Measurements from ENCODE around the gene ALDH7A1. TPM values are rescaled to one million over a fixed set of nuclear protein-coding genes. Genes with fewer than 3 reads are reported as not detected.
"Not testable (repeated sequence)": the region's sequence is repeated elsewhere in the genome, so short reads cannot be mapped to it uniquely, and the experiment has no call there.

The ALDH7A1 gene
- total RNA-seq, 1 experiment from 2014 or later: 23.3 TPM

- no peak for DNase-seq (ENCODE audit: low spot score)
Measured at GRCh38 chr5:126595486-126596083, 566 bp upstream of the ALDH7A1 start.

GRCh38 chr5:126591549-126591948, 3.5 kb downstream of the ALDH7A1 start:
- DNase-seq (ENCODE audit: low spot score): no peak

- DNase-seq (ENCODE audit: low spot score): no peak
Measured at GRCh38 chr5:126589536-126590297, 5.3 kb downstream of the ALDH7A1 start.

GRCh38 chr5:126587551-126588390, 7.2 kb downstream of the ALDH7A1 start:
- no peak for DNase-seq (ENCODE audit: low spot score)

- no peak for DNase-seq (ENCODE audit: low spot score)
Measured at GRCh38 chr5:126583761-126584160, 11.3 kb downstream of the ALDH7A1 start.

DNA sequence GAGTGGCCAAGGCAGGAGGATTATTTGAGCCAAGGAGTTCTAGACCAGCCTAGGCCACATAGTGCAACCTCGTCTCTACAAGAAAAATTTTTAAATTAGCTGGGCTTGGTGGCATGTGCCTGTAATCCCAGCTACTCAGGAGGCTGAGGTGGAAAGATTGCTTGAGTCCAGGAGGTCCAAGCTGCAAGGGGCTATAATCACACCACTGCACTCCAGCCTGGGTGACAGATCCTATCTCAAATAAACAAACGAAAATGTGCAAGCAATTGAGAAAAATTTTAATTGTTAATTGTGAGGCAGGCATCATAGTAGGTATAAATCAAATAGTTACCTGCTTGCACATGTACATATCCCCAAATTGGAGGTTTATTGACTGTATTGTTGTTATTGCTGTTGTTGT, 15.3 kb downstream of the ALDH7A1 start:
- DNase-seq (ENCODE audit: low spot score): no peak

DNA sequence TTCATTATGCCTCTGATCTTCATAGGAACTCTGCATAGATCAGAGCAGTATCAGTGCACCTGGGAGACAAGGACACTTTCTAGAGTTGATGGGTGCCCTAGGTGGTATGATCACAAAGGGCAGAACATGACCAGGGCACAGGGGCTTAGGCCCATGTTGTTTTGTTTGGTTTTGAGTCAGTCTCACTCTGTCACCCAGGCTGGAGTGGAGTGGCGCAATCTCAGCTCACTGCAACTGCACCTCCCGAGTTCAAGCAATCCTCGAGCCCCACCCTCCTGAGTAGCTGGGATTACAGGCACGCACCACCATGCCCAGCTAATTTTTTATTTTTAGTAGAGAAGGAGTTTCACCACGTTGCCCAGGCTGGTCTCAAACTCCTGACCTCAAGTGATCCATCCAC, 17.6 kb downstream of the ALDH7A1 start:
- DNase-seq (ENCODE audit: low spot score): no peak

DNA sequence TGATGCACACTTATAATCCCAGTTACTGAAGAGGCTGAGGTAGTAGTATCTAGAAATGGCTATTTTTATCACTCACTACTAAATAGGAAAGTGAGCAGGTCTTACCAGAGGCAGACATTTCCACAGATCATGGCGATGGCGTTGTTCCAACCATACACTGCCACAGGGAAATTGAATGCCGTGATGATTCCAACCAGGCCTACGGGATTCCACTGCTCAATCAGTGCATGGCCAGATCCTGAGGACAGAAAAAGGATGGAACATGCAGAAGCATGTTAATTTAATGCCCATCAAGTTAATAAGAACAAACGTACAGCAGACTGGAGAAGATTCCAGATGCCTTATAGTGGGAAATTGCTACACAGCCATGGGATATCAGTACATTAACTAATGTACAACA, 18.0 kb downstream of the ALDH7A1 start:
- no peak for DNase-seq (ENCODE audit: low spot score)

DNA sequence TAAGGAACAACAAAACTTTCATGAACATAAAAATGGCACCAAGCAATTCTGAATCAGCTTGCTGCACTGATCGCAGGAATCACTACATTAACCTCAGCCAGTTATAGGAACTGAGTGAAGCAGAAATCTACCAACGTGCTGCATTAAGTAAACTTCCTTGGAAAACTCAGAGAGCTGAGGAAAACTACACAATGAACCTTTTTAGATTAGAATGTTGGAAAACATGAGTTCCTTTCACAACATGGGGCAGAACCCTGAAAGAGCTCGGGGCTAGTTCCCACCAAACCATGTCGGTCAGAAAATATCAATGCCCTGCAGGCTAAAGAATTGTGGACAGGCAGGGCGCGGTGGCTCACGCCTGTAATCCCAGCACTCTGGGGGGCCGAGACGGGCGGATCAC, 19.4 kb downstream of the ALDH7A1 start:
- no peak for DNase-seq (ENCODE audit: low spot score)

GRCh38 chr5:126568206-126568755, 26.7 kb downstream of the ALDH7A1 start:
- DNase-seq (ENCODE audit: low spot score): no peak

DNA sequence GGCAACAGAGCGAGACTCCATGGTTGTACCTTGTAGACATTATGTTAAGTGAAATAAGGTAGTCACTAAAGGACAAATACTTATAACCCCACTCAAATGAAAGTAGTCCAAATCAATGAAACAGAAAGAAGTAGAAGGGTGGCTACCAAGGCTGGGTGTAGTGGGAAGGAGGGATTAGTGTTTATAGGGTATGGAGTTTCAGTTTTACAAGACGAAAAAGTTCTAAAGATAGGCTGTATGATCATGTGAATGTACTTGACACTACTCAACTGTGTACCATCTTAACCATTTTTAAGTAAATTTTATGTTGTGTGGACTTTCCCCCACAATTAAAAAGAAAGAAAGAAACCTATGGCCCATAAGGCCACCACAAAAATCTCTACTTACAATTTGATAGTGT, 32.2 kb downstream of the ALDH7A1 start:
- no peak for DNase-seq (ENCODE audit: low spot score)

DNA sequence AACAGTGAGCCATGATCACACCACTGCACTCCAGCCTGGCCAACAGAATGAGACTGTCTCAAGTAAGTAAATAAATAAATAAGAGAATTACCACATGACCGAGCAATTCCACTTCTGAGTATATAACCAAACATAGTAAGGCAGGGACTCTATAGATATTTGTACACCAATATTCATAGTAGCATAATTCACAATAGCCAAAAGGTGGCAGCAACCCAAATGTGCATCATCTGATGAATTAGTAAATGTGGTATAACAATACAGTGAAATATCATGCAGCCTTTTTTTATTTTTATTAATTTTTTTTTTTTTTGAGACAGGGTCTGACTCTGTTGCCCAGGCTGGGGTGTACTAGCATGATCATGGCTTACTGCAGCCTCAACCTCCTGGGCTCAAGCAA, 33.1 kb downstream of the ALDH7A1 start:
- DNase-seq (ENCODE audit: low spot score): no peak

DNA sequence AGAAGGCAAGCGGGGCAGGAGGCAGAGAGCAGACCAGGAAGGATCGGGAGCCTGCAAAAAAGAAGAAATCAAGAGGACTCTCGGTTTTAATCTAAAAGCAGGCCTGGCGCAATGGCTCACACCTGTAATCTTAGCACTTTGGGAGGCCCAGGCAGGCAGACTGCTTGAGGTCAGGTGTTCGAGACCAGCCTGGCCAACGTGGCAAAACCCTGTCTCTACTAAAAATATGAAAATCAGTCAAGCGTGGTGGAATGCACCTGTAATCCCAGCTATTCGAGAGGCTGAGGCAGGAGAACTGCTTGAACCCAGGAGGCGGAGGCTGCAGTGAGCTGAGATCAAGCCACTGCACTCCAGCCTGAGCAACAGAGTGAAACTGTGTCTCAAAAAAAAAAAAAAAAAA, 39.9 kb downstream of the ALDH7A1 start:
- DNase-seq (ENCODE audit: low spot score): not testable (repeated sequence)

DNA sequence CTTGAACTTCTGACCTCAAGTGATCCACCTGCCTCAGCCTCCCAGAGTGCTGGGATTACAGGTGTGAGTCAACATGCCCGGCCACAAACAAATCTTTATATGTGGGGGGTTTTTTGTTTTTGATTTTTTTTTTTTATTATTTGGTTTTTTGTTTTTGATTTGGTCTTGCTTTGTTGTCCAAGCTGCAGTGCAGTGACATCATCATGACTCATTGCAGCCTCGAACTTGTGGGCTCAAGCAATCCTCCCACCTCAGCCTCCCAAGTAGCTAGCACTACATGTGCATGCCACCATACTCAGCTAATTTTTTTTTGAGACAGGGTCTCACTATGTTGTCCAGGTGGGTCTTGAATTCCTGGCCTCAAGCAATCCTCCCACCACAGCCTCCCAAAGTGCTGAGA, 42.4 kb downstream of the ALDH7A1 start:
- DNase-seq (ENCODE audit: low spot score): no peak

DNA sequence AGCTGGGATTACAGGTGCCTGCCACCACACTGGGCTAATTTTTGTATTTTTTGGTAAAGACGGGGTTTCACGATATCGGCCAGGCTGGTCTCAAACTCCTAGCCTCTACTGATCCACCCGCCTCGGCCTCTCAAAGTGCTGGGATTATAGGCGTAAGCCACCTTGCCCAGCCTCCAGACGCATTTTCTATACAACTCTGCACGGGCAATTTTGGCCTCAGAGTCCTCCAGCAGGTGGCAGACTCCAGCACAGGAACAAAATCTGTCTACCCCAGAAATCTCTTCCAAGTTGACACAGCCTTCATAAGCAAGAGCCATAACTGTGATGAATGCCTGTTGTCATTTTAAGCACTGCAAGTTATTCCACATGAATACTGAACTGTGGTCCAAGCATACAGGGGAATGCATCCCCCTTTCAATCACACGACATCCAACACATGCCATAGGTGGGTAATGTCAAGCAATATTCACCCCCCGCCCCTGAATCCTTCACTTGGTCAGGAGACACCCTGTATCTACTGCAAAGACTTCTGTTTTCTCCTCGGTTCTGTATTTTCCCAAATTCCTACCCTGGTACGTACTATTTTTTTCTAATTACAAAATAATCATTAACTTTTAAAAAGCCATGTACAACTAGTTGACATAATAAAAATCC, 50.8 kb downstream of the ALDH7A1 start:
- peak; percentile 30 for DNase-seq (ENCODE audit: low spot score)

- DNase-seq (ENCODE audit: low spot score): no peak
Measured at GRCh38 chr5:126543660-126544059, 51.4 kb downstream of the ALDH7A1 start.

- DNase-seq (ENCODE audit: low spot score): no peak
Measured at GRCh38 chr5:126543009-126543408, 52.0 kb downstream of the ALDH7A1 start.

DNA sequence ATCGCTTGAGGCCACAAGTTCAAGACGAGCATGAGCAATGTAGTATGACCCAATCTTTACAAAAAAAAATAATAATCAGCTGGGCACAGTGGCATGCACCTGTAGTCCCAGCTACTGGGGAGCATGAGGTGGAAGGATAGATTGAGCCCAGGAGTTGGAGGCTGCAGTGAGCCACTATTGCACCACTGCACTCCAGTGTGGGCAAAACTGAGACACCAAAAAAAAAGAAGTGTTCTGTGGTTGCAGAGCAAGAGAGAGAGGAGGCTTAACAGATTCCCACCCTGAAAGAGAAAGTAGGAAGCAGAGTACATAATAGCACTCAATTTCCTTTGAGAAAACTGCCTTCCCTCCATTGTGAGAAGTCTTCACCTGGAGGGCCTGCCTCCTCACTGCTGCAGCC, 52.6 kb downstream of the ALDH7A1 start:
- no peak for DNase-seq (ENCODE audit: low spot score)

DNA sequence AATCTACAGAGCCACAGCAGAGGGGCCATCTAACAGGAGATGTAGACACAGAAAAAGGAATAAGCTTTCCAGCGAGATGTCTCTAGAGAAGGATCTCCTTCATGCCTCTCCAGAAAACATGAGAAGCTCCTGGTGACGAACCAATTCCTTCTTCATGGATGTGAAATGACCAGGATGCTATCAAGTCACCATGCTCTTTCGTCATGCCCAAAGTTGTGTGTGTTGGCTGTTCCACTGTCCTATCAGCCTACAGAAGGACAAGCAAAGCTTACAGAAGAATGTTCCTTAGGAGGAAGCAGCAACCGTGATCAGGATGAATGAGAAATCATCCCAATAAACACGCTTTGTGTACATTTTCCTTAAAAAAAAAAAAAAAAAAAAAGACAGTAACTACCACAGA, 54.4 kb downstream of the ALDH7A1 start:
- no peak for DNase-seq (ENCODE audit: low spot score)

DNA sequence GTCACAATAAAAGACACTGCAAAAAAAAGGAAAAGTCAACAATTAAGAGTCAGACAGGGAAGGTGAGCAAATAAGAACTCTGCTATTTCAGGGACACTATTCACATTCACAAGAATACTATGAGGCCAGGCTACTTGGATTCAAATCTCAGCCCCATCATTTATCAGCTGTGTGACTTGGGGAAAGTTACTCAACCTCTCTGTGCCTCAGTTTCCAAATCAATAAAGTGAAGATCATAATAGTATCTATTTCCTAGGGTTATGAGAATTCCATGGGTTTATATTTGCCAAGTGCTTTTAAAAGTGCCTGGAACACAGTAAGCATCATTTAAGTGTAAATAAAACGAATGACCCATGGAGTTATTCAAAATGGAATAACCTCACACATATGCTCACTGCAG, 56.4 kb downstream of the ALDH7A1 start:
- no peak for DNase-seq (ENCODE audit: low spot score)

GRCh38 chr5:126536874-126537273, 58.1 kb downstream of the ALDH7A1 start:
- DNase-seq (ENCODE audit: low spot score): no peak

Measured in A172 (cell line).